Endothelial cell of umbilical vein (primary cell): Measurements from ENCODE around the gene HOXD10. TPM values are rescaled to one million over a fixed set of nuclear protein-coding genes. Genes with fewer than 3 reads are reported as not detected.

ENCODE experiments used
- BruUV-seq: library from RNA; stranded (reverse); fragments of 400-500 nt; replicated peaks from 2 replicates; lab custom pipeline; 2021; lab: Mats Ljungman, UMichigan
- CTCF ChIA-PET: fragments of 300-600, 350-600 bp; sonication (Branson Sonifier 250); formaldehyde crosslinking; loops from one replicate; lab custom pipeline; 2021; ENCODE audit warnings: antibody characterized with exemption, inconsistent platforms; lab: Charles Lee
- POLR2A ChIA-PET: fragments of 300-600, 350-600 bp; sonication (Branson Sonifier 250); formaldehyde crosslinking; loops from one replicate; lab custom pipeline; 2021; ENCODE audit warnings: antibody characterized with exemption, inconsistent platforms; lab: Charles Lee
- DNase-seq: peaks from one replicate; pipeline ENCODE4 v3.0.0-alpha.2; 2011; ENCODE audit warnings: low read depth, low spot score
- FAIRE-seq: peaks from 2 replicates; lab custom pipeline; 2011; peaks lifted over from hg19 to GRCh38; lab: Jason Lieb, UNC
- H2AFZ ChIP-seq: 2 replicates; pipeline ENCODE4 v1.6.0; 2012; ENCODE audit warnings: low read depth, low read length, control low read depth, inconsistent platforms
- H3K27ac ChIP-seq: 2 replicates; pipeline ENCODE4 v1.5.1; 2011; ENCODE audit warnings: low read depth, mild to moderate bottlenecking, control low read depth, low read length, moderate library complexity; ENCODE audit not compliant: insufficient read depth
- H3K27me3 ChIP-seq, 2 experiments: 2 replicates each; pipeline versions ENCODE4 v1.6.0 to v1.6.1; 2011; ENCODE audit warnings: low read length in 2 of 2, mixed read lengths in 1 of 2; ENCODE audit not compliant: control insufficient read depth in 2 of 2, insufficient read depth in 2 of 2
- H3K36me3 ChIP-seq, 2 experiments: 2 replicates in 1 of 2; 3 replicates in 1 of 2; pipeline ENCODE4 v1.5.1; 2011; ENCODE audit warnings: low read length in 2 of 2, mild to moderate bottlenecking in 1 of 2, moderate library complexity in 1 of 2; ENCODE audit not compliant: control insufficient read depth in 2 of 2, insufficient read depth in 2 of 2; ENCODE audit errors: extremely low read depth in 1 of 2
- H3K4me1 ChIP-seq: 3 replicates; pipeline ENCODE4 v1.5.1; 2011; ENCODE audit warnings: mild to moderate bottlenecking, low read length; ENCODE audit not compliant: control insufficient read depth, insufficient read depth; ENCODE audit errors: extremely low read depth
- H3K4me2 ChIP-seq: 2 replicates; pipeline ENCODE4 v1.6.1; 2011; ENCODE audit warnings: low read length, control low read depth, mixed read lengths; ENCODE audit not compliant: insufficient read depth
- H3K4me3 ChIP-seq, 3 experiments: fragments of 200-600 bp in 1 of 3; sonication (generic), shearing (Covaris generic) in 1 of 3; replicated peaks in 1 of 3; 2 replicates each; pipeline ENCODE4 v1.5.1; 2011 to 2016; ENCODE audit warnings: control low read depth in 3 of 3, low read length in 3 of 3, mild to moderate bottlenecking in 2 of 3, inconsistent platforms in 1 of 3, low read depth in 1 of 3, moderate library complexity in 1 of 3; ENCODE audit not compliant: insufficient read depth in 1 of 3
- H3K79me2 ChIP-seq: 2 replicates; pipeline ENCODE4 v1.6.0; 2012; ENCODE audit warnings: low read length, inconsistent platforms; ENCODE audit not compliant: control insufficient read depth, insufficient read depth
- H3K9ac ChIP-seq: replicated peaks from 2 replicates; pipeline ENCODE3; 2011; ENCODE audit warnings: low read length, control low read depth; ENCODE audit not compliant: insufficient read depth; ENCODE audit errors: extremely low read depth
- H3K9me1 ChIP-seq: replicated peaks from 3 replicates; pipeline ENCODE4 v1.6.0; 2011; ENCODE audit warnings: mild to moderate bottlenecking, low read length; ENCODE audit not compliant: control insufficient read depth, insufficient read depth; ENCODE audit errors: extremely low read depth
- H3K9me3 ChIP-seq: replicated peaks from 2 replicates; pipeline ENCODE4 v1.5.1; 2012; ENCODE audit warnings: low read length, inconsistent platforms; ENCODE audit not compliant: control insufficient read depth, insufficient read depth
- H4K20me1 ChIP-seq: replicated peaks from 2 replicates; pipeline ENCODE3; 2011; ENCODE audit warnings: mild to moderate bottlenecking, low read length; ENCODE audit not compliant: control insufficient read depth, insufficient read depth; ENCODE audit errors: extremely low read depth
- EZH2 ChIP-seq: IDR thresholded peaks from 2 replicates; pipeline ENCODE4 v1.6.1; 2012; ENCODE audit warnings: borderline replicate concordance, low read depth, mild to moderate bottlenecking, moderate library complexity, low read length, inconsistent platforms; ENCODE audit not compliant: severe bottlenecking
- FOS ChIP-seq: IDR thresholded peaks from 2 replicates; pipeline ENCODE4 v1.6.1; 2011; ENCODE audit warnings: mild to moderate bottlenecking, low read length, moderate library complexity, borderline replicate concordance; ENCODE audit not compliant: insufficient read depth
- GATA2 ChIP-seq: IDR thresholded peaks from 2 replicates; pipeline ENCODE4 v1.7.0; 2011; ENCODE audit warnings: low read depth, mild to moderate bottlenecking, moderate library complexity, mixed read lengths, low read length; ENCODE audit not compliant: insufficient read length, insufficient read depth
- MYC ChIP-seq: IDR thresholded peaks from one replicate; pipeline ENCODE4 v1.6.1; 2011; ENCODE audit warnings: mild to moderate bottlenecking, low read depth, low read length
- POLR2A ChIP-seq: IDR thresholded peaks from 2 replicates; pipeline ENCODE4 v1.6.1; 2012; ENCODE audit warnings: low read depth, mild to moderate bottlenecking, control low read depth, low read length
- dilution Hi-C: fragments of 300-500 bp; cut with MboI; formaldehyde crosslinking; loops from one replicate; pipeline ENCODE4 v1.15.0; 2019; ENCODE audit warnings: low sequenced_read_pairs; ENCODE audit not compliant: extremely low pct_ligation_motif_present
- intact Hi-C: fragments of 100-400 bp; cut with micrococcal nuclease; formaldehyde crosslinking; loops from one replicate; pipeline ENCODE4 v1.10.0; 2022
- polyA plus RNA-seq, 4 experiments: library from polyadenylated mRNA; depleted of rRNA in 3 of 4; stranded (reverse) in 3 of 4; unstranded in 1 of 4; fragments of >200 nt; gene quantifications; 2 replicates each; pipeline versions ENCODE4 v1.2.1 to v1.2.3, GENCODE V29; 2011 to 2012; ENCODE audit warnings: missing spikeins in 1 of 4
- total RNA-seq: library from RNA; stranded (reverse); gene quantifications from 2 replicates; pipeline ENCODE4 v1.2.3, GENCODE V29; 2021

Gene HOXD10
- total and polyA plus RNA-seq, 2 donors (not counting 3 experiments of a cell fraction or from before 2014, with no cell fraction given) = not detected

GRCh38 chr2:176078541-176079284 is 37.9 kb upstream of the HOXD10 start:
- Histone ChIP-seq H2AFZ (no peak overlapping the region), H3K27me3 (peaks cover 79 to 97% of the 10 kb centered on the region in 2 experiments), H3K4me2 (no peak overlapping the region), H3K27ac (no peak overlapping the region), H3K79me2 (no peaks in the 10 kb centered on the region), H3K9me1 (no peaks in the 10 kb centered on the region), H3K4me3 (no peak overlapping the region), H3K36me3 (no peaks in the 10 kb centered on the region), H3K9ac (no peak overlapping the region), H3K4me1 (no peaks in the 10 kb centered on the region), H4K20me1 (peaks cover 2% of the 10 kb centered on the region), H3K9me3 (no peaks in the 10 kb centered on the region)
- CTCF ChIA-PET = interaction anchor here (1.3 to 2.8 kb wide), 5 partner anchors 8 to 771 kb away, joined by 3 to 19 read pairs (median 10); no protein-coding TSS in a partner anchor
- dilution Hi-C loops (no loop called here), intact Hi-C loops (no loop called here)
- no peak for FAIRE-seq
- POLR2A ChIA-PET = no interaction called here
- peak; percentile 87 for TF ChIP-seq EZH2
- no peak for TF ChIP-seq FOS
- TF ChIP-seq GATA2 = no peak
- TF ChIP-seq MYC = no peak
- BruUV-seq = no TSS peak
- no peak for DNase-seq

- ChIA-PET CTCF (interaction anchor here (1.3 to 2.8 kb wide), 5 partner anchors 8 to 771 kb away, joined by 3 to 19 read pairs (median 10); no protein-coding TSS in a partner anchor), POLR2A (no interaction called here)
- H3K9me1 ChIP-seq = no peaks in the 10 kb centered on the region
- TF ChIP-seq POLR2A (no peak), EZH2 (peak; percentile 62)
- FAIRE-seq (peak; percentile 50), DNase-seq (no peak)
- no peaks in the 10 kb centered on the region for H3K36me3 ChIP-seq
- no peaks in the 10 kb centered on the region for H3K9me3 ChIP-seq
- no peak overlapping the region for H2AFZ ChIP-seq
- no peaks in the 10 kb centered on the region for H3K4me1 ChIP-seq
- no peak overlapping the region for H3K27ac ChIP-seq
- H3K4me3 ChIP-seq = no peak overlapping the region
- H3K9ac ChIP-seq = no peak overlapping the region
- BruUV-seq = no TSS peak
- H3K79me2 ChIP-seq = no peaks in the 10 kb centered on the region
- no peak overlapping the region for H3K4me2 ChIP-seq
- H3K27me3 ChIP-seq = peaks cover 80 to 97% of the 10 kb centered on the region in 2 experiments
- dilution Hi-C loops (no loop called here), intact Hi-C loops (no loop called here)
- peaks cover 2% of the 10 kb centered on the region for H4K20me1 ChIP-seq
Measured at GRCh38 chr2:176079285-176079830, 37.2 kb upstream of the HOXD10 start.
